Chondrocyte (in vitro differentiated cells): Measurements from ENCODE around the gene SLC7A8. TPM values are rescaled to one million over a fixed set of nuclear protein-coding genes. Genes with fewer than 3 reads are reported as not detected.
"Not testable (repeated sequence)": the region's sequence is repeated elsewhere in the genome, so short reads cannot be mapped to it uniquely, and the experiment has no call there.

Experiments used
- DNase-seq: peaks from one replicate; pipeline ENCODE4 v3.0.0; 2021; ENCODE audit warnings: mixed read lengths, low spot score
- H3K27ac Mint-ChIP-seq: one replicate; pipeline ENCODE4 v1.8.0; 2021; ENCODE audit warnings: mild to moderate bottlenecking, moderate library complexity, mixed read lengths; ENCODE audit not compliant: unreplicated experiment
- H3K27me3 Mint-ChIP-seq: 2 replicates; pipeline ENCODE4 v1.8.0; 2021; ENCODE audit warnings: low read depth, mixed read lengths
- H3K36me3 Mint-ChIP-seq: 2 replicates; pipeline ENCODE4 v1.8.0; 2021; ENCODE audit warnings: low read depth, mixed read lengths
- H3K4me1 Mint-ChIP-seq: 2 replicates; pipeline ENCODE4 v1.8.0; 2021; ENCODE audit warnings: low read depth, mild to moderate bottlenecking, mixed read lengths
- H3K4me3 Mint-ChIP-seq: one replicate; pipeline ENCODE4 v1.8.0; 2021; ENCODE audit warnings: mild to moderate bottlenecking, moderate library complexity, mixed read lengths; ENCODE audit not compliant: unreplicated experiment
- H3K9me3 Mint-ChIP-seq: 2 replicates; pipeline ENCODE4 v1.8.0; 2021; ENCODE audit warnings: low read depth, mixed read lengths
- total RNA-seq: library from RNA; stranded (reverse); gene quantifications from 3 replicates; pipeline ENCODE4 v1.2.1, GENCODE V29; 2021
- TF ChIP-seq, protein P1 (sequence below): fragments of 200-600 bp; sonication (generic); IDR thresholded peaks from 2 replicates; pipeline ENCODE4 v1.5.0; 2021; ENCODE audit warnings: antibody characterized with exemption, mild to moderate bottlenecking, moderate library complexity

The SLC7A8 gene
- total RNA-seq, 1 donor from 2014 or later: 0.45 TPM

DNA sequence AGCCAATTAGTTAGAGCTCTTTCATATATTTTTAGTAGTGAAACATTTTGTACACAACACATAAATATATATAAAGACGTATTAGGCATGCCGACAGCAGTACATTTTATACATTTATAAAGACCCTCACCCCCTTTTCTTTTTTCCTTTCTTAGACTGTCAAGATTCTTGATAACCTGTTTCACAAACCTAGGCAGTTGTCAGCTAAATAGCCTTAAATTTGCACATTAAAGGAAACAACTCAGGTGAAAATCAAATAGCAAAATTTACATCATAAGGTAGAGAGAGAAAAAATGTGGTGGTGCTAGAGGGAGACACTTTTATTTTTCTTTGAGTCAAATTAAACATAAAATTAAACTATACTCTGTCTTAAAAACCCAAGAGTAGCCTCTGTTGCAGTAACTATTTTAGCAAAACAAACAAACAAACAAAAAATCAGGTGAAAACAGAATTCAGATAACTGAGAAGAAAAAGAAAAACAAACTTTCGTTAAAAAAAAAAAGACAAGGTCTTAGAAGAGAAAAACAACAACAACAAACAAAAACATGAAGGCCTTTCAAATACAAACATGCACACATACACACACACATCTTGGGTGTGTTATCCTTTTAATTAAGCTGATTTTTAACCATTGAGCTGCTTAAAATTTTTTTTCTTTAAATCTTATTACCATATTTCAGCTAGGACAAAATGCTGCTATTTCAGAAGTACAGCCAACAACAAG, 23.1 kb upstream of the SLC7A8 start:
- peaks cover 4% of the 10 kb centered on the region for H3K9me3 Mint-ChIP-seq
- H3K4me3 Mint-ChIP-seq: no peak overlapping the region
- no peaks in the 10 kb centered on the region for H3K4me1 Mint-ChIP-seq
- no peak overlapping the region for H3K27ac Mint-ChIP-seq
- H3K36me3 Mint-ChIP-seq: no peaks in the 10 kb centered on the region
- TF ChIP-seq, protein P1, sequence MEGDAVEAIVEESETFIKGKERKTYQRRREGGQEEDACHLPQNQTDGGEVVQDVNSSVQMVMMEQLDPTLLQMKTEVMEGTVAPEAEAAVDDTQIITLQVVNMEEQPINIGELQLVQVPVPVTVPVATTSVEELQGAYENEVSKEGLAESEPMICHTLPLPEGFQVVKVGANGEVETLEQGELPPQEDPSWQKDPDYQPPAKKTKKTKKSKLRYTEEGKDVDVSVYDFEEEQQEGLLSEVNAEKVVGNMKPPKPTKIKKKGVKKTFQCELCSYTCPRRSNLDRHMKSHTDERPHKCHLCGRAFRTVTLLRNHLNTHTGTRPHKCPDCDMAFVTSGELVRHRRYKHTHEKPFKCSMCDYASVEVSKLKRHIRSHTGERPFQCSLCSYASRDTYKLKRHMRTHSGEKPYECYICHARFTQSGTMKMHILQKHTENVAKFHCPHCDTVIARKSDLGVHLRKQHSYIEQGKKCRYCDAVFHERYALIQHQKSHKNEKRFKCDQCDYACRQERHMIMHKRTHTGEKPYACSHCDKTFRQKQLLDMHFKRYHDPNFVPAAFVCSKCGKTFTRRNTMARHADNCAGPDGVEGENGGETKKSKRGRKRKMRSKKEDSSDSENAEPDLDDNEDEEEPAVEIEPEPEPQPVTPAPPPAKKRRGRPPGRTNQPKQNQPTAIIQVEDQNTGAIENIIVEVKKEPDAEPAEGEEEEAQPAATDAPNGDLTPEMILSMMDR: no peak
- no peak for DNase-seq
- H3K27me3 Mint-ChIP-seq: peaks cover 32% of the 10 kb centered on the region

DNA sequence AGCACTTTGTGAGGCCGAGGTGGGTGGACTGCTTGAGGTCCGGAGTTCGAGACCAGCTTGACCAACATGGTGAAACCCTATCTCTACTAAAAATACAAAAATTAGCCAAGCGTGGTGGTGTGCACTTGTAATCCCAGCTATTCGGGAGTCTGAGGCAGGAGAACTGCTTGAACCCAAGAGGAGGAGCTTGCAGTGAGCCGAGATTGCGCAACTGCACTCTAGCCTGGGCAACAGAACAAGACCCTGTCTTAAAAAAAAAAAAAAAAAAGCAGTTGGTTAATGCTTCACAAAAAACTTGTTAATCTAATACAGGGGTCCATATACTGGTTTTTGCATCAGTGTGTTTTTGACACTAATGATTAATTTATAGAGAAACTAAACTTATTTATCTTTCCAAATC, 18.5 kb upstream of the SLC7A8 start:
- TF ChIP-seq, protein P1: no peak
- no peaks in the 10 kb centered on the region for H3K36me3 Mint-ChIP-seq
- peaks cover 4% of the 10 kb centered on the region for H3K9me3 Mint-ChIP-seq
- DNase-seq: no peak
- H3K27me3 Mint-ChIP-seq: peaks cover 14% of the 10 kb centered on the region
- H3K27ac Mint-ChIP-seq: no peak overlapping the region
- no peak overlapping the region for H3K4me3 Mint-ChIP-seq
- no peaks in the 10 kb centered on the region for H3K4me1 Mint-ChIP-seq

DNA sequence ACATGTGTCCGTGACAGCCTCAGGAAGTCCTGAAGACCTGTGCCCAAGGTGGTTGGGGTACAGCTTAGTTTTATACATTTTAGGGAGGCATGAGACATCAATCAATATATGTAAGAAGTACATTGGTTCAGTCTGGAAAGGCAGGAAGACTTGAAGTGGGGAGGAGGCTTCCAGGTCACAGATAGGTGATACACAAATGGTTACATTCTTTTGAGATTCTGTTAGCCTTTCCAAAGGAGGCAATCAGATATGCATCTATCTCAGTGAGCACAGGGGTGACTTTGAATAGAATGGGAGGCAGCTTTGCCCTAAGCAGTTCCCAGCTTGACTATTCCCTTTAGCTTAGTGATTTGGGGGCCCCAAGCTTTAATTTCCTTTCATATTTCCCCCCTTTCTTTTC, 15.7 kb upstream of the SLC7A8 start:
- not testable (repeated sequence) for H3K27ac Mint-ChIP-seq, H3K36me3 Mint-ChIP-seq, H3K4me1 Mint-ChIP-seq, DNase-seq, H3K4me3 Mint-ChIP-seq, H3K9me3 Mint-ChIP-seq
- H3K27me3 Mint-ChIP-seq: peaks cover 19% of the 10 kb centered on the region

DNA sequence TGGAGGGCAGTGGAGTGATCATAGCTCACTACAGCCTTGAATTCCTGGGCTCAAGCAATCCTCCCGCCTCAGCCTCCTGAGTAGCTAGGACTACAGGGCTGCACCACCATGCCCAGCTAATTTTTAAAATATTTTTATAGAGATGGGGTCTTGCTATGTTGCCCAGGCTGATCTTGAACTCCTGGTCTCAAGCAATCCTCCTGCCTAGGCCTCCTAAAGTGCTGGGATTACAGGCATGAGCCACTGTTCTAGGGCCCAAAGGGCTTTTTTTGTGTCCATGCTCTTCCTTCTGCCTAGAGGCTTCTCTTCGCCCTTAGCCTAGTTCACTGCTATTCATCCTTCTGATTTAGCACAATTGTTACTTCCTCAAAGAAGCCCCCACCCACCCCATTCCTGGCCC, 13.0 kb upstream of the SLC7A8 start:
- DNase-seq, H3K36me3 Mint-ChIP-seq, H3K27ac Mint-ChIP-seq, H3K4me3 Mint-ChIP-seq, H3K4me1 Mint-ChIP-seq, H3K9me3 Mint-ChIP-seq: not testable (repeated sequence)
- H3K27me3 Mint-ChIP-seq: peaks cover 22% of the 10 kb centered on the region

DNA sequence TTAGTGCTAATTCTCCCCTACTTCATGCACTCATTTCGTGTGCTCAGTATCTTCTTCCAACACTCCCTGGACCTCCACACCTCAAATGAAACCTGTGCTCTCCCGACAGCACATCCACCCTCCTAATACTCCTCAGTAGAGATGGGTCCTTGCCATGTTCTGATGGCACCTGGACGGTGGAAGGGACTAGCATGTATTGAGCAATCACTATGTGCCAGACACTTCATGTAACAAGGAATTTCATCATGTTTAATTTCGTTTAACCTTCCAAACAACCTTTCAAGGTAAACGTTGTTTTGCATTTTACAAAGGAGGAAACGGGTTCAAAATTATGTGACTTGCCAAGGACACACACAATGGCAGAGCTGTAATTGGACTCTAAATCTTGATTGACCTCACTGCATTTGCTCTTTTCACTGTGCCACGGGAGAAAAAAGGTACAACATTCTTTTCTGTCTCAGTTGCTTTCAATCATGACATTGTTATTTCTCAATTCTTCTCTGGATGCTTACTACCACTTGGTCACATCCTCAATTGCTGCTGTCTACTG, 12.2 kb upstream of the SLC7A8 start:
- Mint-ChIP-seq H3K4me1 (peaks cover 6% of the 10 kb centered on the region), H3K27me3 (peaks cover 25% of the 10 kb centered on the region), H3K36me3 (peaks cover 6% of the 10 kb centered on the region), H3K9me3 (peaks cover 8% of the 10 kb centered on the region), H3K27ac (no peak overlapping the region), H3K4me3 (no peak overlapping the region)
- TF ChIP-seq, protein P1: no peak
- DNase-seq: no peak

DNA sequence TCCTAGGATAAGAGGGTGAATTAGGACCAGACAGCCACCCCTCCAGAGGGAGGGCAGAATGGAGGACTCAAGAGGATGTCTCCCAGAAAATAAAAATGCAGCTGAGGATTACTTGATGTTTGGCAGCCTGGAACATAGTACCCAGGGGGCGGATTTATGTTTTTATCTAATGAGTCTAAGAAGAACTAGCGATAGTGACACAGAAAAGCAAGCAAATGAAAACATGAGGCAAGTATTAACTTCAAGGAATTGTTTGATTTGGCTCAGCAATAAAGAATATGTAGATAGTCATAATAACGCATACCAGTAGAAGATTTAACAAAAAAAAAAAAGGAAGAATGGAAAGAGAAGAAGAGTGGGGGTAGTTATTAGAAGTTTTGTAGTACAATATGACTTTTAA, 10.0 kb upstream of the SLC7A8 start:
- DNase-seq: no peak
- Mint-ChIP-seq H3K4me3 (no peak overlapping the region), H3K27ac (no peak overlapping the region), H3K9me3 (peaks cover 8% of the 10 kb centered on the region), H3K27me3 (peaks cover 27% of the 10 kb centered on the region), H3K4me1 (peaks cover 6% of the 10 kb centered on the region), H3K36me3 (peaks cover 6% of the 10 kb centered on the region)
- TF ChIP-seq, protein P1: no peak
